WI38 (cell line): Measurements from ENCODE around the gene NR2F1.

ENCODE experiments used
- H3K4me3 ChIP-seq: 2 replicates; pipeline ENCODE4 v1.5.1; 2011; ENCODE audit warnings: low read depth, mild to moderate bottlenecking, control low read depth, low read length
- CTCF ChIP-seq: IDR thresholded peaks from 2 replicates; pipeline ENCODE4 v1.5.1; 2012; ENCODE audit warnings: low read depth, mild to moderate bottlenecking, control low read depth, low read length

The NR2F1 gene

GRCh38 chr5:93589829-93590215 is 6.8 kb downstream of the NR2F1 start:
- no peak for TF ChIP-seq CTCF
- peak overlapping the region; percentile 92 for H3K4me3 ChIP-seq

- no peak for TF ChIP-seq CTCF
- peak overlapping the region; percentile 92 for H3K4me3 ChIP-seq
Observed at GRCh38 chr5:93590493-93590892, 7.5 kb downstream of the NR2F1 start.

- H3K4me3 ChIP-seq = peak overlapping the region; percentile 34
- TF ChIP-seq CTCF = no peak
Observed at GRCh38 chr5:93591323-93591945, 8.4 kb downstream of the NR2F1 start.

- no peak overlapping the region for H3K4me3 ChIP-seq
- no peak for TF ChIP-seq CTCF
Observed at GRCh38 chr5:93592883-93593282, 9.9 kb downstream of the NR2F1 start.

- no peak overlapping the region for H3K4me3 ChIP-seq
- no peak for TF ChIP-seq CTCF
Observed at GRCh38 chr5:93593476-93594131, 10.6 kb downstream of the NR2F1 start.

GRCh38 chr5:93594591-93595419 is 11.8 kb downstream of the NR2F1 start:
- TF ChIP-seq CTCF = 0 out of 2 replicates have a peak, but pooled peaks have one; percentile 2
- H3K4me3 ChIP-seq = no peak overlapping the region
